ENCODE results near the gene DLGAP1. TPM values are rescaled to one million over a fixed set of nuclear protein-coding genes. Genes with fewer than 3 reads are reported as not detected.
A peak's percentile ranks its signal among the peaks of the same experiment; 100 is the strongest.

Gene DLGAP1
- polyA plus RNA-seq, 1 of the 3 experiments (the other 2 are of a cell fraction): not detected

- Histone ChIP-seq H4K20me1 (ENCODE audit: insufficient read depth) (no peaks in the 10 kb centered on the region), H3K9me3 (0 out of 2 replicates have a peak, but pooled peaks cover 12% of the 10 kb centered on the region), H3K9ac (no peak overlapping the region), H3F3A (replicated peaks; ENCODE audit: insufficient read depth) (peaks cover 40% of the 10 kb centered on the region), H3K27me3 (ENCODE audit: insufficient read depth) (no peaks in the 10 kb centered on the region), H3K27ac (ENCODE audit: low read depth in 2 of 2, low read length in 1 of 2) (peak overlapping the region; percentile 12 to 23; a peak in 3 of 4 replicates), H3K4me3 (ENCODE audit: low read depth in 2 of 2, low read length in 1 of 2) (no peak overlapping the region), H3K4me2 (no peak overlapping the region), H3K4me1 (ENCODE audit: control insufficient read depth in 1 of 2, insufficient read depth in 2 of 2, low read depth in 1 of 2, low read length in 1 of 2) (peaks cover 0 to 21% of the 10 kb centered on the region in 2 experiments), H3K36me3 (replicated peaks in 1 of 2; ENCODE audit: control insufficient read depth in 1 of 2, insufficient read depth in 2 of 2, low read length in 1 of 2) (peaks cover 34 to 45% of the 10 kb centered on the region in 2 experiments), H2AFZ (ENCODE audit: low read depth) (no peak overlapping the region), H3K9me2 (no peaks in the 10 kb centered on the region), H3K79me2 (ENCODE audit: insufficient read depth) (peaks cover 33% of the 10 kb centered on the region)
- TF ChIP-seq FOSL2 (IDR thresholded peaks at IDR 0.05; ENCODE audit: borderline replicate concordance, low read depth) (0 out of 2 replicates have a peak, but pooled peaks have one; percentile 10), TCF12 (IDR thresholded peaks at IDR 0.05) (peak; percentile 78), USF2 (IDR thresholded peaks at IDR 0.05; ENCODE audit: borderline replicate concordance, low read depth, low read length) (no peak), POLR2AphosphoS5 (IDR thresholded peaks at IDR 0.05; ENCODE audit: low read depth, low read length) (peak; percentile 20; the same call in 1 of the 2 replicates), RAD21 (IDR thresholded peaks at IDR 0.05; ENCODE audit: low read length) (no peak)
- ChIA-PET CTCF (interaction anchor here (0.5 to 2.0 kb wide), 2 partner anchors 8 to 48 kb away, joined by 3 to 9 read pairs; no protein-coding TSS in a partner anchor), POLR2A (no interaction called here)
- 38% methylated on average over 2 of the region's 2 CpGs for WGBS (ENCODE audit: low lambda C conversion rate)
- no peak for DNase-seq
These were observed 992.1 kb downstream of the DLGAP1 start for GRCh38 chr18:3463051-3463450.

GRCh38 chr18:3461704-3462103 is 993.4 kb downstream of the DLGAP1 start:
- no peaks in the 10 kb centered on the region for H3K27me3 ChIP-seq (ENCODE audit: insufficient read depth)
- H4K20me1 ChIP-seq (ENCODE audit: insufficient read depth): 0 out of 2 replicates have a peak, but pooled peaks cover 1% of the 10 kb centered on the region
- no peak overlapping the region; a peak in 1 of 4 replicates for H3K4me3 ChIP-seq (ENCODE audit: low read depth in 2 of 2, low read length in 1 of 2)
- H2AFZ ChIP-seq (ENCODE audit: low read depth): no peak overlapping the region
- H3K27ac ChIP-seq (ENCODE audit: low read depth in 2 of 2, low read length in 1 of 2): no peak overlapping the region
- no peaks in the 10 kb centered on the region for H3K9me2 ChIP-seq
- no peak overlapping the region for H3K4me2 ChIP-seq
- DNase-seq: no peak
- CTCF ChIA-PET: interaction anchor here (1.3 to 1.8 kb wide), 4 partner anchors 9 to 204 kb away, joined by 4 to 7 read pairs (median 6); no protein-coding TSS in a partner anchor
- peaks cover 47 to 58% of the 10 kb centered on the region in 2 experiments for H3K36me3 ChIP-seq (replicated peaks in 1 of 2; ENCODE audit: control insufficient read depth in 1 of 2, insufficient read depth in 2 of 2, low read length in 1 of 2)
- TF ChIP-seq SMC3 (IDR thresholded peaks at IDR 0.05; ENCODE audit: low read depth, low read length) (no peak), ELF1 (IDR thresholded peaks at IDR 0.05) (no peak), FOXM1 (IDR thresholded peaks at IDR 0.05; ENCODE audit: low read depth) (no peak), USF2 (IDR thresholded peaks at IDR 0.05; ENCODE audit: borderline replicate concordance, low read depth, low read length) (no peak), RCOR1 (IDR thresholded peaks at IDR 0.05; ENCODE audit: low read length) (no peak)
- POLR2A ChIA-PET: no interaction called here
- no peak overlapping the region for H3K9ac ChIP-seq
- peaks cover 0 to 24% of the 10 kb centered on the region in 2 experiments; a peak in 3 of 4 replicates for H3K4me1 ChIP-seq (ENCODE audit: control insufficient read depth in 1 of 2, insufficient read depth in 2 of 2, low read depth in 1 of 2, low read length in 1 of 2)
- H3K9me3 ChIP-seq: 0 out of 2 replicates have a peak, but pooled peaks cover 12% of the 10 kb centered on the region
- 95% methylated on average over 5 of the region's 5 CpGs for WGBS (ENCODE audit: low lambda C conversion rate)
- H3K79me2 ChIP-seq (ENCODE audit: insufficient read depth): peaks cover 47% of the 10 kb centered on the region
- H3F3A ChIP-seq (replicated peaks; ENCODE audit: insufficient read depth): peaks cover 42% of the 10 kb centered on the region
